ENCODE measurements around the gene RND1. TPM values are rescaled to one million over a fixed set of nuclear protein-coding genes. Genes with fewer than 3 reads are reported as not detected.

Gene RND1
- total RNA-seq, 4 donors from 2014 or later, result 0.88 to 22.1 TPM; not detected in 2

DNA sequence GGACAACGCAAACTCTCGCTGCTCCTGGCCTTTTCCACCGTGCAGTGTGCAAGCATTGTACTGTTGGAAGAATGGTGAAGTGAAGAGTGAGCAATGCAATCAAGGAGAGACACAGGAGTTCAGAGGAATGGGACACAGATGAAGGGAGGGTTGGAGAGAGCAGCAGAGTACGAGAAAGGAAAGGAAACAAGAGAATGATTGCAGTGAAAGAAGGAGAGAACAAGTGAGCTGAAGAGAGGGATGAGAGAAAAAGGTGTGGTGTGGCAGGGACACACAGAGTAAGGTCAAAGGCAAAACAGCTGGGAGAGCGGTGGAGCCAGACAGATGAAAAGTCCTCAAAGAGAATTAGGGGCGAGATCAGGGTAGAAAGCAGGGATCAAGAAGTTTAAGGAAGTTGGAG lies 34.4 kb downstream of the RND1 start:
- TF ChIP-seq POLR2A (IDR thresholded peaks at IDR 0.05), result no peak
- TF ChIP-seq, protein P1, sequence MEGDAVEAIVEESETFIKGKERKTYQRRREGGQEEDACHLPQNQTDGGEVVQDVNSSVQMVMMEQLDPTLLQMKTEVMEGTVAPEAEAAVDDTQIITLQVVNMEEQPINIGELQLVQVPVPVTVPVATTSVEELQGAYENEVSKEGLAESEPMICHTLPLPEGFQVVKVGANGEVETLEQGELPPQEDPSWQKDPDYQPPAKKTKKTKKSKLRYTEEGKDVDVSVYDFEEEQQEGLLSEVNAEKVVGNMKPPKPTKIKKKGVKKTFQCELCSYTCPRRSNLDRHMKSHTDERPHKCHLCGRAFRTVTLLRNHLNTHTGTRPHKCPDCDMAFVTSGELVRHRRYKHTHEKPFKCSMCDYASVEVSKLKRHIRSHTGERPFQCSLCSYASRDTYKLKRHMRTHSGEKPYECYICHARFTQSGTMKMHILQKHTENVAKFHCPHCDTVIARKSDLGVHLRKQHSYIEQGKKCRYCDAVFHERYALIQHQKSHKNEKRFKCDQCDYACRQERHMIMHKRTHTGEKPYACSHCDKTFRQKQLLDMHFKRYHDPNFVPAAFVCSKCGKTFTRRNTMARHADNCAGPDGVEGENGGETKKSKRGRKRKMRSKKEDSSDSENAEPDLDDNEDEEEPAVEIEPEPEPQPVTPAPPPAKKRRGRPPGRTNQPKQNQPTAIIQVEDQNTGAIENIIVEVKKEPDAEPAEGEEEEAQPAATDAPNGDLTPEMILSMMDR (IDR thresholded peaks at IDR 0.05), result no peak
- Histone ChIP-seq H3K27me3 (no peaks in the 10 kb centered on the region), H3K27ac (no peak overlapping the region), H3K4me3 (no peak overlapping the region), H3K4me1 (no peaks in the 10 kb centered on the region), H3K36me3 (no peaks in the 10 kb centered on the region), H3K9me3 (no peaks in the 10 kb centered on the region)
- intact Hi-C loops (cut with DNase I; ENCODE audit: low total_unique reads), result no loop called here
- DNase-seq, result no peak

DNA sequence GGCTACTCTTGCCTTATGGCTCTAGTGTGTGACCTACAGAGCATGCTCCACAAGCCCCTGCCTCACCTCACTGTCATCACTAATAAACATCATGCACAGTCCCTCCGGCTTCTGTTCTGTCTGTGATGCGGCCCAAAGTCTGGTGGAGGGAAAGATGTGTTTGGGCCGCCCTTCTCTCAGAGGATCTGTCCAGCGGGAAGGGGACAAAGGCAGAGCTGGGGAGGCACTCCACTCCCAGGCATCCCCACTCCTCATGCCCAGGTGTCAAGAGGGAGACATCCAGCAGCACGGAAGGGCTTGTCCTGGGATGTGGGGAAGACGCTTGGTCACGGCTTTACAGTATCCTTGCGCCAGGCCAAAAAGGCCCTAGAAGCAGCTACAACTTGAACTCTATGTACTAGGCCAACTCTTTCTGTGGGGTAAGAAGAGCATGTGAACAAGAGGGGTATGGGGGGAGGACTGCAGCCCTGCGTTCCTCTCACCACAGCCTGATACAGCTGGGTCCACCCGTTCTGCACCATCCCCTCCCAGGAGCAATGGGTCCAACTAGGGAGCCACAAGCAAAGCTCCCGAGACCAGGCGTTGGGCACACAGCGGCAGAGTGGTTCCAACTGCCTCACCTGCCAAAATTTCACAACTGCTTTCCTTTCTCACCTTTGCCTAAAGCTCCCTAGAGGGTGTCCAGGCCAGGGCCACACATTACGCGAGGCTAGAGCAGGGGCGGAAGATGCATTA lies 36.7 kb downstream of the RND1 start:
- DNase-seq, result no peak
- intact Hi-C loops (cut with DNase I; ENCODE audit: low total_unique reads), result no loop called here
- no peaks in the 10 kb centered on the region for H3K27me3 ChIP-seq
- no peak overlapping the region for H3K4me3 ChIP-seq
- no peaks in the 10 kb centered on the region for H3K36me3 ChIP-seq
- H3K9me3 ChIP-seq, result no peaks in the 10 kb centered on the region
- H3K4me1 ChIP-seq, result no peaks in the 10 kb centered on the region
- TF ChIP-seq, protein P1 (IDR thresholded peaks at IDR 0.05), result no peak
- TF ChIP-seq POLR2A (IDR thresholded peaks at IDR 0.05), result no peak
- no peak overlapping the region for H3K27ac ChIP-seq

DNA sequence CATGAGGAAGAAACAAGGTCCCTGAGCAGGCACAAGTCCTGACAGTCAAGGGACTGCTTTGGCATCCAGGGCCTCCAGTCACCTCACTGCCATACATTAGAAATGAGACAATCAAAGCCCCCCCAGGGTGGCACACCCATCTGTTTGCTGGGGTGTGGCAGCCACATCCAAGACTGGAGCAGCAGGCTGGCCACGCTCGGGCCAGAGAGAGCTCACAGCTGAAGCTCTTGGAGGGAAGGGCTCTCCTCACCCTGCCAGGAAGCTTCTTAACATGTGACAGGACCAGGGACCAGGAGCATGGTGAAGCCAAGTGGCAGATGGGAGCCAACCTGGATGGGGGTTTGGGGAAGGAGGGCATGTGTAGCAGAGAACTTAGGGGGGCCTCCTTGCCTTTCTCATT lies 37.4 kb downstream of the RND1 start:
- H3K4me1 ChIP-seq, result no peaks in the 10 kb centered on the region
- no peaks in the 10 kb centered on the region for H3K36me3 ChIP-seq
- intact Hi-C loops (cut with DNase I; ENCODE audit: low total_unique reads), result no loop called here
- TF ChIP-seq, protein P1 (IDR thresholded peaks at IDR 0.05), result no peak
- TF ChIP-seq POLR2A (IDR thresholded peaks at IDR 0.05), result no peak
- no peak overlapping the region for H3K4me3 ChIP-seq
- no peak for DNase-seq
- H3K27me3 ChIP-seq, result no peaks in the 10 kb centered on the region
- no peak overlapping the region for H3K27ac ChIP-seq
- H3K9me3 ChIP-seq, result no peaks in the 10 kb centered on the region

DNA sequence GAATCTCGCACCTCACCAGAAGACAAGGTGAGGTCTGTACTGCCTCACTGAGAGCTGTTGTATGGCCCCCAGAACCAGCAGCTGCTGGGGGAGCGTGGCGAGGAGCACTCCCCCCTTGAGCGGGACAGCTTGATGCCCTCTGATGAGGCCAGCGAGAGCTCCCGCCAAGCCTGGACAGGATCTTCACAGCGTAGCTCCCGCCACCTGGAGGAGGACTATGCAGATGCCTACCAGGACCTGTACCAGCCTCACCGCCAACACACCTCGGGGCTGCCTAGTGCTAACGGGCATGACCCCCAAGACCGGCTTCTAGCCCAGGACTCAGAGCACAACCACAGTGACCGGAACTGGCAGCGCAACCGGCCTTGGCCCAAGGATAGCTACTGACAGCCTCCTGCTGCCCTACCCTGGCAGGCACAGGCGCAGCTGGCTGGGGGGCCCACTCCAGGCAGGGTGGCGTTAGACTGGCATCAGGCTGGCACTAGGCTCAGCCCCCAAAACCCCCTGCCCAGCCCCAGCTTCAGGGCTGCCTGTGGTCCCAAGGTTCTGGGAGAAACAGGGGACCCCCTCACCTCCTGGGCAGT lies 38.1 kb downstream of the RND1 start:
- Histone ChIP-seq H3K27ac (no peak overlapping the region), H3K4me1 (no peaks in the 10 kb centered on the region), H3K36me3 (no peaks in the 10 kb centered on the region), H3K9me3 (no peaks in the 10 kb centered on the region), H3K4me3 (no peak overlapping the region), H3K27me3 (no peaks in the 10 kb centered on the region)
- intact Hi-C loops (cut with DNase I; ENCODE audit: low total_unique reads), result no loop called here
- DNase-seq, result no peak
- TF ChIP-seq, protein P1 (IDR thresholded peaks at IDR 0.05), result no peak
- no peak for TF ChIP-seq POLR2A (IDR thresholded peaks at IDR 0.05)

DNA sequence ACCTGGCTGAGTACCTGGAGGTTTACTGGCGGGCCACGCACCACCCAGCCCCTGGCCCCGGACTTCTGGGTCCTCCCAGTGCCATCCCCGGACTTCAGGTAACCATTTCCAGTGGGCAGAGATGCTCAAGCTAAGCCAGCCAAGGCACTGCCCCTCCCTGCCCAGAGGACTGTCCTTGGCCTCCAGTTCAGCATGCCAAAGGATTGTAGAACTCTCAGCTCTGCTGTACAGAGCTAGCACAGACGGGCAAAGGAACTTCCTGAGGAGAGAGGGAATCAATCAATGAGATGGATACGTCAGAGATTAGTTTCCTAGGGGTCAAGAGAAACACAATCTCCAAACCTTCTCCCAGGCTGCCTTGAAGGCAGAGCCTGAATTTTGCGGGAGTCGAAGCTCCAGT lies 38.6 kb downstream of the RND1 start:
- H3K4me3 ChIP-seq, result no peak overlapping the region

More for the DNA sequence above, 38.6 kb downstream of the RND1 start:
- H3K9me3 ChIP-seq, result no peaks in the 10 kb centered on the region
- H3K27ac ChIP-seq, result no peak overlapping the region
- H3K4me1 ChIP-seq, result no peaks in the 10 kb centered on the region
- intact Hi-C loops (cut with DNase I; ENCODE audit: low total_unique reads), result no loop called here
- no peaks in the 10 kb centered on the region for H3K36me3 ChIP-seq
- TF ChIP-seq, protein P1 (IDR thresholded peaks at IDR 0.05), result no peak
- no peak for TF ChIP-seq POLR2A (IDR thresholded peaks at IDR 0.05)
- no peaks in the 10 kb centered on the region for H3K27me3 ChIP-seq
- DNase-seq, result no peak
